ENCODE measurements around the gene NOP53. TPM values are rescaled to one million over a fixed set of nuclear protein-coding genes. Genes with fewer than 3 reads are reported as not detected.

NOP53 gene
- 41.5 and 49.6 TPM in 2 replicates for total RNA-seq

DNA sequence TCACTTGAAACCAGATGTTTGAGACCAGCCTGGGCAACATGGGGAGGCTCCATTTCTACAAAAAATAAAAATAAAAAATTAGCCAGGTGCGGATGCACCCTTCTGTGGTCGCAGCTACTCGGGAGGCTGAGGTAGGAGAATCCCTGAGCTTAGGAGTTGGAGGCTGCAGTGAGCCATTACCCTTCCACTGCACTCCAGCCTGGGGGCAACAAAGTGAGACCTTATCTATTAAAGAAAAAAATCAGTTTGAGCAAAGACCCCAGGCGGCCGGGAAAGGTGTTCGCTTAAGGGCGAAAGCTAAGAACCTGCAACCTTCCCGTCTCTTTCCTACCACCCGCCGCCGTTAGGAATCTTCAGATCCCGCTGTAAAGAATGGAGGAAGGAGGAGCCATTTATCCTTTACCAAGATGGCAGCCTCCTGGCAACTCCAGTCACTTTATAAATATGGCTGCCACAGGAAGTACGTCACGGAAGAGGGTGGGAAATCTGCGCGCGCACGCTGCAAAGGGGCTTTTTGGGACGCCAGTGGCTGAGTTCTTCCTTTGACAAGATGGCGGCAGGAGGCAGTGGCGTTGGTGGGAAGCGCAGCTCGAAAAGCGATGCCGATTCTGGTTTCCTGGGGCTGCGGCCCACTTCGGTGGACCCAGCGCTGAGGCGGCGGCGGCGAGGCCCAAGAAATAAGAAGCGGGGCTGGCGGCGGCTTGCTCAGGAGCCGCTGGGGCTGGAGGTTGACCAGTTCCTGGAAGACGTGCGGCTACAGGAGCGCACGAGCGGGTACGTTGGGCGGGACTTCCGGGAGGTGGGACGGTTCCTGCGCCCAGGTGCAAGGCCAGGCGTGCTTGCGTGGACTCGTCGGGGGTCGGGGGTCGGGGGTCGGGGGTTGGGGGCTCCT, at the start of gene NOP53:
TSS of gene NOP53 (plus strand) at position 537 of the 892 bp plus-strand sequence. CDS start at position 551, 14 bp downstream.

DNA sequence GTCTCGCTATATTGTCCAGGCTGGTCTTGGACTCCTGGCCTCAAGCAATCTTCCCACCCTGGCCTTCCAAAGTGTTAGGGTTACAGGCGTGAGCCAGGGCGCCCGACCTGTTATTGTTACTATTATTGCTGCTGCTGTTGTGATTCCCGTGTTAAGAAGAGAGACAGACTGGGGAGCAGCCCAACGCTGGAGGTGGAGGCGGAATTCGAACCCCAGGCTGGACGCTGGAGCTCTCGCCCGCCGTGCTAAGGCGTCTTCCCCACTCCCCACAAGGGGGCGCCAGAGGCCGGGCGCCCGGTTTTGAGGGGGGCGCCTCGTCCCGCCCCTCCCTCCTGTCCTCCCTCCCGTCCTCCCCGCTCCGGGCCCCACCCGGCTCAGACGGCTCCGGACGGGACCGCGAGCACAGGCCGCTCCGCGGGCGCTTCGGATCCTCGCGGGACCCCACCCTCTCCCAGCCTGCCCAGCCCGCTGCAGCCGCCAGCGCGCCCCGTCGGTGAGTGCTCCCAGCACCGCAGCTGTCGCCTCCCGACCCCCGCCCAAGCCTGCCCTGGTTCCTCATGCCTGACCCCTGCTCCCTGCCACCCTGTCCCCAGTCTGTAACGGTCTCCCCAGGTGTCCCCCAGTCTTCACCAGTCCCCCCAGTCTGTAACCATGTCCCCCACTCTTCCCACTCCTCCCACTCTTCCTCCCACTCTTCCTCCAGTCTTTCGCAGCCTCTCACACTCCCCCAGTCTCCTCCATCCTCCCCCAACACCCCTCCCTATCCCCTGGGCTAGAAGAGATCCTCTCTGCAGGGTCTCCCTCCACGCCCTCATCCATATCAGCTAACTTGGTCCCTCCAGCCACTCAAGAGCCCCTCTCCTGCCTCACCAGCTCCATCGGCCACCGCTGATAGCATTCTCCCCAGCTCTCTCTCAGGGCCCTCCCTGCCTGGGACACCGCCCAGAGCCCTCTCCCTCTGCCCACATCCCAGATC, 32.0 kb upstream of the NOP53 start, which contains the start of gene EHD2:
TSS of gene EHD2 (plus strand) at position 377 of the 976 bp plus-strand sequence. CDS start 3,191 bp downstream, outside the sequence.

DNA sequence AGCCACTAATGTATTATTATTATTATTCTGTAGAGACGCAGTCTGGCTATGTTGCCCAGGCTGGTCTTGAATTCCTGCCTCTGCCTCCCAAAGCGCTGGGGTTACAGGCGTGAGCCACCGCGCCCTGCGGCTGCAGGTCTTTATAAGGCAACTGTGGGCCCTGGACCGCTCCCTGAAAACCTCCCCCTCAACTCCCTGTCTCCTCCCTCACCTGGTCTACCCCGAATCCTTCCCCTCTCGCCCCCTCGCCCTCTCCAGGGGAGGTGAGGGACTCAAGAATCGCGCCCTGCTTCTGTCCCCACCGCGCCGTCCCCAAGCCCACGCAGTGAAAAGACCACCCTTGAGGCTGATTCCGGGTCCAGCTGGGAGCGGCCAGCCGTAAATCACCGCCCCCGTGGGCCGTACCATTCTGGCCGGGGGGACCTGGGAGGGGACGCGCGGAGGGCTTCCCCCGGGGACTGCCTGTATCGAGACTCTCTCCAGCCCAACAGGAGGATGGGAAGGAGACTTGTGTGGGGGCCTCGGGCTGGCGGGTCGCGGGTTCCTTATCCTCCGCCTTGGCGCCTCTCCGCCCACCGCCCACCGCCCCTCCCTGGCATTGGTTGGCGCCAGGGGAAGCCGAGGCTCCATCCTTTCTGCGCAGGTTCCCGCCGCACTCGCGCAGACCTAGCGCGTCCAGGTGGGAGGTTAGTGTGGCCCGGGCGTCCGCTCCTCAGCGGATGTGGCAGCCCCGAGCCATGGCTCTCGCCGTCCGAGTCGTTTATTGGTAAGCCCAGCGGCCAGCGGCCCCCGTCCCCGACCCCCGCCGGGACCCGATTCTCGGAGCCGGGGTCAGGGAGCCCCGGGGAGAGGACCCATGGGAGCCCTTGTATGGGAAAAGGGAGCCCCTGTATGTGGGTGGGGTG, 33.0 kb downstream of the NOP53 start, which contains the start of gene SELENOW:
TSS of gene SELENOW (plus strand) at position 655 of the 905 bp plus-strand sequence. CDS start at position 738, 83 bp downstream.

DNA sequence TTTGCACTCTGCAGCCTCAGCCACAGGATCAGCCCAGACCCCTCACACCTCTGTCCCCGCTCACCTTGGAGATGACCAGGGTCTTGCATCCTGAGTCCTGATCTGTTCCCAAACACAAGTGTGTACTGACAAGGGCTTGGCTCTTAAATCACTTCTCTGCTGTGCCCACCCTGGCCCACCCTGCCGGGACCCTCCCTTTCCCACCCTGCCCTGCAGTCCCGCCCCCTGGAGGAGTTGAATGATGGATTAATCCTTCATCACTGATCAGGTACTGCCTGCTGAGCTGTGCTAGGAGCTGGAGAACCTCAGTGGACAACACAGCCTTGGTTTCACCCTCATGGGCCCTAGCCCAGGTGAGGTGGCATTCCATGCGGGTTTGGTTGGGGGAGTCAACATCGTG, 59.1 kb downstream of the NOP53 start, which contains the start of gene TPRX1:
TSS of gene TPRX1 (minus strand) at position 101 of the 400 bp plus-strand sequence. CDS start at position 89, 12 bp downstream.

Other genes with a start within 250 kb of the NOP53 start
- gene NAPA, start 230.5 kb upstream of the NOP53 start, total RNA-seq: 45.8 and 54.6 TPM in 2 replicates
- gene ZNF541, start 172.4 kb upstream of the NOP53 start, total RNA-seq: 0.05 and 0.89 TPM in 2 replicates
- gene BICRA, start 136.4 kb upstream of the NOP53 start, total RNA-seq: 6.5 and 7.9 TPM in 2 replicates
- gene EHD2, start 32.1 kb upstream of the NOP53 start, total RNA-seq: 93.2 and 238 TPM in 2 replicates
- 124 and 232 TPM in 2 replicates for gene SELENOW, start 33.2 kb downstream of the NOP53 start, total RNA-seq
- not detected in 2 replicates for gene TPRX1, start 59.0 kb downstream of the NOP53 start, total RNA-seq
- gene CRX, start 76.4 kb downstream of the NOP53 start, total RNA-seq: not detected in 2 replicates
- gene TPRX2, start 113.7 kb downstream of the NOP53 start, total RNA-seq: not detected in 2 replicates
- gene SULT2A1, start 140.8 kb downstream of the NOP53 start, total RNA-seq: not detected in 2 replicates
- not detected in 2 replicates for gene BSPH1, start 246.6 kb downstream of the NOP53 start, total RNA-seq
- gene ELSPBP1, start 249.1 kb downstream of the NOP53 start, total RNA-seq: not detected in 2 replicates